Measurements from ENCODE around the gene IRF9.
A peak's percentile ranks its signal among the peaks of the same experiment; 100 is the strongest.

Gene IRF9

DNA sequence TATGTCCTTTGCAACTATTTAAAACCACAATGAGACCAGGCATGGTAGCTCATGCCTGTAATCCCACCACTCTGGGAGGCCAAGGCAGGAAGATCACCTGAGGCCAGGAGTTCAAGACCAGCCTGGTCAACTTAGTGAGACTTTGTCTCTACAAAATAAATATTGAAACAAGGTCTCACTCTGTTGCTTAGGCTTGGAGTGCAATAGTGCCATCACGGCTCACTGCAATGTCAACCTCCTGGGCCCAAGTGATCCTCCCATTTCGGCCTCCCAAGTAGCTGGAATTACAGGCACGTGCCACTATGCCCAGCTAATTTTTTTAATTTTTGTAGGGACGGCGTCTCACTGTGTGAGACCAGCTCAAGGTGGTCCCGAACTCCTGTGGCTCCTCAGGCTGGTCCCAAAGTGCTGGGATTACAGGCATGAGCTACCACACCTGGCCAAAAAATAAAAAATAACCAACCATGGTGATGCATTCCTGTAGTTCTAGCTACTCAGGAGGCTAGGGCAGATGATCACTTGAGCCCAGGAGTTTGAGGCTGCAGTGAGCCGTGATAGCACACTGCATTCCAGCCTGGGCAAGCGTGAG lies 31.6 kb upstream of the IRF9 start:
- H3K27ac ChIP-seq = no peak overlapping the region
- DNase-seq = peak in 1 of 2 donors; percentile 31
- intact Hi-C loops (cut with DNase I; ENCODE audit: low total_unique reads) = no loop called here
- peaks cover 0 to 8% (median 0%) of the 10 kb centered on the region in 3 donors for H3K36me3 ChIP-seq
- no peak overlapping the region for H3K4me3 ChIP-seq
- TF ChIP-seq, protein P1, sequence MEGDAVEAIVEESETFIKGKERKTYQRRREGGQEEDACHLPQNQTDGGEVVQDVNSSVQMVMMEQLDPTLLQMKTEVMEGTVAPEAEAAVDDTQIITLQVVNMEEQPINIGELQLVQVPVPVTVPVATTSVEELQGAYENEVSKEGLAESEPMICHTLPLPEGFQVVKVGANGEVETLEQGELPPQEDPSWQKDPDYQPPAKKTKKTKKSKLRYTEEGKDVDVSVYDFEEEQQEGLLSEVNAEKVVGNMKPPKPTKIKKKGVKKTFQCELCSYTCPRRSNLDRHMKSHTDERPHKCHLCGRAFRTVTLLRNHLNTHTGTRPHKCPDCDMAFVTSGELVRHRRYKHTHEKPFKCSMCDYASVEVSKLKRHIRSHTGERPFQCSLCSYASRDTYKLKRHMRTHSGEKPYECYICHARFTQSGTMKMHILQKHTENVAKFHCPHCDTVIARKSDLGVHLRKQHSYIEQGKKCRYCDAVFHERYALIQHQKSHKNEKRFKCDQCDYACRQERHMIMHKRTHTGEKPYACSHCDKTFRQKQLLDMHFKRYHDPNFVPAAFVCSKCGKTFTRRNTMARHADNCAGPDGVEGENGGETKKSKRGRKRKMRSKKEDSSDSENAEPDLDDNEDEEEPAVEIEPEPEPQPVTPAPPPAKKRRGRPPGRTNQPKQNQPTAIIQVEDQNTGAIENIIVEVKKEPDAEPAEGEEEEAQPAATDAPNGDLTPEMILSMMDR (IDR thresholded peaks at IDR 0.05) = no peak
- no peaks in the 10 kb centered on the region for H3K9me3 ChIP-seq
- peaks cover 0 to 9% (median 0%) of the 10 kb centered on the region in 4 donors for H3K4me1 ChIP-seq
- no peaks in the 10 kb centered on the region for H3K27me3 ChIP-seq

DNA sequence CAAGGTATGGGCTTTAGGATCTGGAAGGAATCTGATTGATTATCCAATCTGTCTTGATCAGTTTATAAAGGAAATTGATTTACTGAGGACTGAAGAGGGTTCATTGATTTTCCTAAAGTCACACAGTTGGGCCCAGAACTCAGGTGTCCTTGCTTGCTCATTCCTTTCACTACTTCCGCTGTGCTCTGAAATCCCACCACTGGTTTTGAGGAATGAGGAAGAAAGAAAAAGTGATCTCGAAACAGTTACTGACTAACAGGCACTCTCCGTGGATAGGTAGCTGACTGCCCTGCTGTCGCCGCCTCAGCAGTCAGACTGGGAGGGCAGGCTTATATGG lies 30.7 kb upstream of the IRF9 start, which contains the start of gene FITM1:
FITM1 (plus strand) TSS at position 280 of the 337 bp plus-strand sequence. CDS start 905 bp downstream, outside the sequence.
- Histone ChIP-seq H3K27me3 (no peaks in the 10 kb centered on the region), H3K27ac (no peak within 1 kb of the TSS), H3K4me3 (no peak within 1 kb of the TSS), H3K9me3 (no peaks in the 10 kb centered on the region), H3K36me3 (peaks cover 0 to 6% (median 0%) of the 10 kb centered on the region in 3 donors), H3K4me1 (peaks cover 0 to 10% (median 1%) of the 10 kb centered on the region in 4 donors)
- TF ChIP-seq, protein P1 (IDR thresholded peaks at IDR 0.05) = no peak
- intact Hi-C loops (cut with DNase I; ENCODE audit: low total_unique reads) = no loop called here
- no peak for DNase-seq

DNA sequence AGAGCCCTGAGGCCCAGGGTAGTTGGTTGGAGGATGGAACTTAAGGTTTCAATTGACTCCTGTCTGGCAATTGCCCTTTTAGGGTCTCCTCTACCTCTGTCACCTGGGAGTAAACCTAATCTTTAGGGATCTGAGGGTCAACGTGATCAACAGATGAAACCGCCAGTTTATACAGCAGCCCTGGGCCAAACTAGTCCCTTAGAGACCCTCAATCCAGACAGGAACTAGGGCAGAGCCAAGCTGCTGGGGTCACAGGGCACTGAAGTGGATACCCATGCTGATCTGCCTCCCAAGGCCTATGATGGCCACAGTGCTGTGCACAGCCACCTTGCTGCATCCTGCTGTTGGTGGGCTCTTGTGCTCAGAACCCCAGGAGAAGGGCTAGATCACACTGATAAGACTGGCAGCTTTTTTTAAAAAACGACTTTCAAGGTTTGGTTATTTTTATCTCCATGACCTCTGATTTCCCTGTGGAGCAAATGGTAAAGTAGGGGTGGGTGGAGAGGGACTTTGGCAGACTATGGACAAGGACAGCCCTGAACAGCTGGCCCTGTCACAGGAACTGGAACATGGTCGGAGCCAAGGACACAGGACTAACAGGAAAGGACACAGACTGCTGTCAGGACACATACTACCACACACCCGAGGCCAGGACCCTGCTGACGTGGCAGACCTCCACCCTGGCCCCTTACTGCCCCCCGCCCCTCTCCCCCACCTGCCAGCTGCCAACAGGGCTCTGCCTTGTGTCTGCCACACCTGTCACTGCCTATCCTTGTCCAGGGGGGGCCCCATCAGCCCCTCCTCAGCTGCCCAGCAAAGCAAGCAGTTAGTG lies 30.1 kb upstream of the IRF9 start:
- no peak overlapping the region for H3K27ac ChIP-seq
- no peak overlapping the region for H3K4me3 ChIP-seq
- H3K4me1 ChIP-seq = peaks cover 0 to 12% (median 4%) of the 10 kb centered on the region in 4 donors
- H3K9me3 ChIP-seq = no peaks in the 10 kb centered on the region
- TF ChIP-seq, protein P1 (IDR thresholded peaks at IDR 0.05) = no peak
- intact Hi-C loops (cut with DNase I; ENCODE audit: low total_unique reads) = no loop called here
- DNase-seq = no peak
- H3K27me3 ChIP-seq = no peaks in the 10 kb centered on the region
- peaks cover 0 to 6% (median 0%) of the 10 kb centered on the region in 3 donors for H3K36me3 ChIP-seq

DNA sequence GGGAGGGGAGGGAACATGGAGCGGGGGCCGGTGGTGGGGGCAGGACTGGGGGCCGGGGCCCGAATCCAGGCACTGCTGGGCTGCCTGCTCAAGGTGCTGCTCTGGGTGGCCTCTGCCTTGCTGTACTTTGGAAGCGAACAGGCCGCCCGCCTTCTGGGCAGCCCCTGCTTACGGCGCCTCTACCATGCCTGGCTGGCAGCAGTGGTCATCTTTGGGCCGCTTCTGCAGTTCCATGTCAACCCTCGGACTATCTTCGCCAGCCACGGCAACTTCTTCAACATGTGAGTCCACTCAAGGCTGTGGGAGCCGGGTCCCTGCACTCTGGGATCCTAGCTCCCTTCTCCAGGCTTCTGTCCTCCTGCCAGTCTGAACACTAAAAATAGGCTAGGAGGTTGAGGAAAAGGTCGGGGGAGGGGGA lies 29.5 kb upstream of the IRF9 start:
- H3K27ac ChIP-seq = no peak overlapping the region
- no peaks in the 10 kb centered on the region for H3K9me3 ChIP-seq
- H3K27me3 ChIP-seq = no peaks in the 10 kb centered on the region
- peaks cover 0 to 6% (median 0%) of the 10 kb centered on the region in 3 donors for H3K36me3 ChIP-seq
- DNase-seq = no peak
- TF ChIP-seq, protein P1 (IDR thresholded peaks at IDR 0.05) = no peak
- peaks cover 0 to 15% (median 6%) of the 10 kb centered on the region in 4 donors for H3K4me1 ChIP-seq
- H3K4me3 ChIP-seq = no peak overlapping the region
- intact Hi-C loops (cut with DNase I; ENCODE audit: low total_unique reads) = no loop called here

DNA sequence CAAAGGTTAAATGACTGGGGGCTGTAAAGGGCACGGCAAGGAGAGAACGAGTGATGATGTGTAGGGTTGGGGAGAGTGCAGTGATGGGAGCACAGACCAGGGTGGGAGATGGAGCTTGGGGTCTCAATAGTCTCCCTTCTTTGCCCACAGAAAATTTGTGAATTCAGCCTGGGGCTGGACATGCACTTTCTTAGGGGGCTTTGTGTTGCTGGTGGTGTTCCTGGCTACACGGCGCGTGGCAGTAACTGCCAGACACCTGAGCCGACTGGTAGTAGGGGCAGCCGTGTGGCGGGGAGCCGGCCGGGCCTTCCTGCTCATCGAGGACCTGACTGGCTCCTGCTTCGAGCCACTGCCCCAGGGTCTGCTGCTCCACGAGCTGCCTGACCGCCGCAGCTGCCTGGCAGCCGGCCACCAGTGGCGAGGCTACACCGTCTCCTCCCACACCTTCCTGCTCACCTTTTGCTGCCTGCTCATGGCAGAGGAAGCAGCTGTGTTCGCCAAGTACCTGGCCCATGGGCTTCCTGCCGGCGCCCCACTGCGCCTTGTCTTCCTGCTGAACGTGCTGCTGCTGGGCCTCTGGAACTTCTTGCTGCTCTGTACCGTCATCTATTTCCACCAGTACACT lies 28.9 kb upstream of the IRF9 start:
- Histone ChIP-seq H3K9me3 (no peaks in the 10 kb centered on the region), H3K36me3 (peaks cover 0 to 6% (median 0%) of the 10 kb centered on the region in 3 donors), H3K27ac (no peak overlapping the region), H3K4me3 (no peak overlapping the region), H3K27me3 (no peaks in the 10 kb centered on the region), H3K4me1 (peaks cover 0 to 21% (median 12%) of the 10 kb centered on the region in 4 donors)
- TF ChIP-seq, protein P1 (IDR thresholded peaks at IDR 0.05) = no peak
- peak in 1 of 2 donors; percentile 61 for DNase-seq
- intact Hi-C loops (cut with DNase I; ENCODE audit: low total_unique reads) = no loop called here

Data from tibial artery (tissue), 4 donors.